Dendritic cell treated with granulocyte-macrophage colony-stimulating factor and Interleukin-4, amounts not matched to agents 40 ng/mL and 50 ng/mL, for 4 days (primary cell): ENCODE measurements around the gene RBFOX2.

ENCODE experiments used
- H3K27ac Mint-ChIP-seq: one replicate; pipeline ENCODE4 v1.8.0; 2022; ENCODE audit warnings: mild to moderate bottlenecking, mixed read lengths
- H3K27me3 Mint-ChIP-seq: one replicate; pipeline ENCODE4 v1.8.0; 2022; ENCODE audit warnings: mild to moderate bottlenecking, mixed read lengths
- H3K36me3 Mint-ChIP-seq: one replicate; pipeline ENCODE4 v1.8.0; 2022; ENCODE audit warnings: low read depth, mixed read lengths
- H3K4me1 Mint-ChIP-seq: one replicate; pipeline ENCODE4 v1.8.0; 2022; ENCODE audit warnings: low read depth, mixed read lengths
- H3K4me3 Mint-ChIP-seq: one replicate; pipeline ENCODE4 v1.8.0; 2022; ENCODE audit warnings: mild to moderate bottlenecking, moderate library complexity, mixed read lengths
- H3K9me3 Mint-ChIP-seq: one replicate; pipeline ENCODE4 v1.8.0; 2022; ENCODE audit warnings: mixed read lengths
- intact Hi-C: fragments of 100-400 bp; cut with micrococcal nuclease; formaldehyde crosslinking; loops from one replicate; pipeline ENCODE4 v1.15.0; 2022

RBFOX2 gene

GRCh38 chr22:35870517-35871293 is 157.9 kb downstream of the RBFOX2 start:
- Mint-ChIP-seq H3K36me3 (no peaks in the 10 kb centered on the region), H3K4me3 (no peak overlapping the region), H3K27ac (no peak overlapping the region), H3K9me3 (no peaks in the 10 kb centered on the region), H3K27me3 (no peaks in the 10 kb centered on the region), H3K4me1 (no peaks in the 10 kb centered on the region)
- intact Hi-C loops = no loop called here

- Mint-ChIP-seq H3K27me3 (no peaks in the 10 kb centered on the region), H3K27ac (no peak overlapping the region), H3K4me3 (no peak overlapping the region), H3K9me3 (no peaks in the 10 kb centered on the region), H3K4me1 (no peaks in the 10 kb centered on the region), H3K36me3 (no peaks in the 10 kb centered on the region)
- intact Hi-C loops = no loop called here
These were observed 159.7 kb downstream of the RBFOX2 start for GRCh38 chr22:35868938-35869337.

GRCh38 chr22:35866651-35867050 is 162.0 kb downstream of the RBFOX2 start:
- H3K4me3 Mint-ChIP-seq = no peak overlapping the region
- H3K27me3 Mint-ChIP-seq = no peaks in the 10 kb centered on the region
- no peaks in the 10 kb centered on the region for H3K36me3 Mint-ChIP-seq
- no peak overlapping the region for H3K27ac Mint-ChIP-seq
- no peaks in the 10 kb centered on the region for H3K4me1 Mint-ChIP-seq
- intact Hi-C loops = no loop called here
- no peaks in the 10 kb centered on the region for H3K9me3 Mint-ChIP-seq

- Mint-ChIP-seq H3K4me1 (no peaks in the 10 kb centered on the region), H3K9me3 (no peaks in the 10 kb centered on the region), H3K27ac (no peak overlapping the region), H3K4me3 (no peak overlapping the region), H3K27me3 (no peaks in the 10 kb centered on the region), H3K36me3 (no peaks in the 10 kb centered on the region)
- intact Hi-C loops = no loop called here
These were observed 164.0 kb downstream of the RBFOX2 start for GRCh38 chr22:35864545-35865165.

- Mint-ChIP-seq H3K9me3 (no peaks in the 10 kb centered on the region), H3K36me3 (no peaks in the 10 kb centered on the region)
These were observed 165.2 kb downstream of the RBFOX2 start for GRCh38 chr22:35863432-35863831.

GRCh38 chr22:35862697-35863096 is 165.9 kb downstream of the RBFOX2 start:
- intact Hi-C loops = no loop called here
- Mint-ChIP-seq H3K9me3 (no peaks in the 10 kb centered on the region), H3K27me3 (no peaks in the 10 kb centered on the region), H3K4me1 (no peaks in the 10 kb centered on the region), H3K27ac (no peak overlapping the region), H3K4me3 (no peak overlapping the region), H3K36me3 (no peaks in the 10 kb centered on the region)

More at GRCh38 chr22:35863432-35863831, 165.2 kb downstream of the RBFOX2 start:
- intact Hi-C loops = no loop called here
- H3K4me1 Mint-ChIP-seq = no peaks in the 10 kb centered on the region
- H3K27me3 Mint-ChIP-seq = no peaks in the 10 kb centered on the region
- H3K4me3 Mint-ChIP-seq = no peak overlapping the region
- no peak overlapping the region for H3K27ac Mint-ChIP-seq

GRCh38 chr22:35861451-35861850 is 167.2 kb downstream of the RBFOX2 start:
- Mint-ChIP-seq H3K4me3 (no peak overlapping the region), H3K27ac (no peak overlapping the region), H3K27me3 (no peaks in the 10 kb centered on the region), H3K36me3 (no peaks in the 10 kb centered on the region), H3K4me1 (no peaks in the 10 kb centered on the region), H3K9me3 (no peaks in the 10 kb centered on the region)
- intact Hi-C loops = no loop called here

GRCh38 chr22:35860837-35861236 is 167.8 kb downstream of the RBFOX2 start:
- Mint-ChIP-seq H3K27me3 (no peaks in the 10 kb centered on the region), H3K9me3 (no peaks in the 10 kb centered on the region), H3K4me1 (no peaks in the 10 kb centered on the region), H3K27ac (no peak overlapping the region), H3K4me3 (no peak overlapping the region), H3K36me3 (no peaks in the 10 kb centered on the region)
- intact Hi-C loops = no loop called here

GRCh38 chr22:35860087-35860733 is 168.4 kb downstream of the RBFOX2 start:
- Mint-ChIP-seq H3K36me3 (no peaks in the 10 kb centered on the region), H3K27me3 (no peaks in the 10 kb centered on the region), H3K9me3 (no peaks in the 10 kb centered on the region), H3K27ac (no peak overlapping the region), H3K4me1 (no peaks in the 10 kb centered on the region), H3K4me3 (no peak overlapping the region)
- intact Hi-C loops = no loop called here

GRCh38 chr22:35854334-35854733 is 174.3 kb downstream of the RBFOX2 start:
- Mint-ChIP-seq H3K36me3 (no peaks in the 10 kb centered on the region), H3K27me3 (no peaks in the 10 kb centered on the region), H3K9me3 (no peaks in the 10 kb centered on the region), H3K4me1 (no peaks in the 10 kb centered on the region), H3K4me3 (no peak overlapping the region), H3K27ac (no peak overlapping the region)
- intact Hi-C loops = no loop called here

- no peak overlapping the region for H3K27ac Mint-ChIP-seq
- no peaks in the 10 kb centered on the region for H3K4me1 Mint-ChIP-seq
- no peaks in the 10 kb centered on the region for H3K36me3 Mint-ChIP-seq
- no peaks in the 10 kb centered on the region for H3K9me3 Mint-ChIP-seq
- no peak overlapping the region for H3K4me3 Mint-ChIP-seq
- no peaks in the 10 kb centered on the region for H3K27me3 Mint-ChIP-seq
- intact Hi-C loops = no loop called here
These were observed 176.5 kb downstream of the RBFOX2 start for GRCh38 chr22:35852076-35852475.

GRCh38 chr22:35850831-35851230 is 177.8 kb downstream of the RBFOX2 start:
- Mint-ChIP-seq H3K4me1 (no peaks in the 10 kb centered on the region), H3K36me3 (no peaks in the 10 kb centered on the region), H3K9me3 (no peaks in the 10 kb centered on the region), H3K27ac (no peak overlapping the region), H3K27me3 (no peaks in the 10 kb centered on the region), H3K4me3 (no peak overlapping the region)
- intact Hi-C loops = no loop called here

- Mint-ChIP-seq H3K9me3 (no peaks in the 10 kb centered on the region), H3K27ac (no peak overlapping the region), H3K27me3 (no peaks in the 10 kb centered on the region), H3K4me1 (no peaks in the 10 kb centered on the region), H3K36me3 (no peaks in the 10 kb centered on the region), H3K4me3 (no peak overlapping the region)
- intact Hi-C loops = loop anchor here (10.0 kb wide), 1 partner anchor 222 kb away; no protein-coding TSS in a partner anchor
These were observed 181.8 kb downstream of the RBFOX2 start for GRCh38 chr22:35846804-35847203.

GRCh38 chr22:35844886-35845285 is 183.7 kb downstream of the RBFOX2 start:
- Mint-ChIP-seq H3K9me3 (no peaks in the 10 kb centered on the region), H3K4me3 (no peak overlapping the region), H3K27ac (no peak overlapping the region), H3K27me3 (peaks cover 5% of the 10 kb centered on the region), H3K4me1 (peaks cover 6% of the 10 kb centered on the region), H3K36me3 (no peaks in the 10 kb centered on the region)
- intact Hi-C loops = loop anchor here (10.0 kb wide), 1 partner anchor 220 kb away; no protein-coding TSS in a partner anchor
